Liver (tissue), 3 donors: ENCODE results near the gene SORCS2.

Experiments used
- CTCF ChIP-seq: fragments of 150-350 bp; IDR thresholded peaks from 2 replicates; pipeline ENCODE4 v1.5.1; 2017; ENCODE audit warnings: improper control_type of control experiment, low read depth, low read length; ENCODE audit not compliant: missing input control
- EGR1 ChIP-seq, 2 donors: IDR thresholded peaks; 2 replicates each; pipeline ENCODE4 v1.6.1; 2016 to 2018; ENCODE audit warnings: antibody characterized with exemption in 2 of 2, low read depth in 2 of 2
- JUND ChIP-seq, 2 donors: IDR thresholded peaks; 2 replicates each; pipeline ENCODE4 v1.6.1; 2016; ENCODE audit warnings: antibody characterized with exemption in 2 of 2
- donor health status: healthy.
- donor health status: healthy.

- no peak for TF ChIP-seq JUND (IDR thresholded peaks at IDR 0.05)
- no peak for TF ChIP-seq EGR1 (IDR thresholded peaks at IDR 0.05; ENCODE audit: low read depth in 2 of 2)
- no peak for TF ChIP-seq CTCF
Measured at GRCh38 chr4:7217039-7217438, 24.7 kb downstream of the SORCS2 start.
